ENCODE results near the gene TARS3. TPM values are rescaled to one million over a fixed set of nuclear protein-coding genes. Genes with fewer than 3 reads are reported as not detected.

TARS3 gene
- total RNA-seq, 2 experiments from 2014 or later = 6.7 to 7.1 TPM

- Mint-ChIP-seq H3K27me3 (no peaks in the 10 kb centered on the region), H3K4me3 (peak overlapping the region; percentile 77), H3K27ac (peak overlapping the region; percentile 76), H3K36me3 (peaks cover 27% of the 10 kb centered on the region), H3K4me1 (peaks cover 13% of the 10 kb centered on the region), H3K9me3 (peaks cover 3% of the 10 kb centered on the region)
- peak; percentile 68 for DNase-seq
Observed at GRCh38 chr15:101723171-101723873, 951 bp downstream of the TARS3 start.

GRCh38 chr15:101718896-101719295 lies 5.4 kb downstream of the TARS3 start:
- H3K27me3 Mint-ChIP-seq = no peaks in the 10 kb centered on the region
- no peak overlapping the region for H3K27ac Mint-ChIP-seq
- DNase-seq = no peak
- peaks cover 35% of the 10 kb centered on the region for H3K36me3 Mint-ChIP-seq
- peaks cover 16% of the 10 kb centered on the region for H3K4me1 Mint-ChIP-seq
- H3K4me3 Mint-ChIP-seq = no peak overlapping the region
- H3K9me3 Mint-ChIP-seq = peaks cover 3% of the 10 kb centered on the region

- H3K27ac Mint-ChIP-seq = no peak overlapping the region
- no peaks in the 10 kb centered on the region for H3K27me3 Mint-ChIP-seq
- H3K4me1 Mint-ChIP-seq = peaks cover 3% of the 10 kb centered on the region
- H3K36me3 Mint-ChIP-seq = peaks cover 24% of the 10 kb centered on the region
- no peak for DNase-seq
- H3K4me3 Mint-ChIP-seq = no peak overlapping the region
- H3K9me3 Mint-ChIP-seq = no peaks in the 10 kb centered on the region
Observed at GRCh38 chr15:101712078-101712477, 12.2 kb downstream of the TARS3 start.

GRCh38 chr15:101710806-101711205 lies 13.5 kb downstream of the TARS3 start:
- DNase-seq = no peak
- Mint-ChIP-seq H3K27ac (no peak overlapping the region), H3K4me1 (peaks cover 3% of the 10 kb centered on the region), H3K27me3 (no peaks in the 10 kb centered on the region), H3K36me3 (peaks cover 22% of the 10 kb centered on the region), H3K4me3 (no peak overlapping the region), H3K9me3 (no peaks in the 10 kb centered on the region)

- Mint-ChIP-seq H3K27me3 (no peaks in the 10 kb centered on the region), H3K27ac (no peak overlapping the region), H3K36me3 (peaks cover 21% of the 10 kb centered on the region), H3K4me3 (no peak overlapping the region), H3K4me1 (peaks cover 3% of the 10 kb centered on the region), H3K9me3 (no peaks in the 10 kb centered on the region)
- DNase-seq = no peak
Observed at GRCh38 chr15:101709466-101709865, 14.8 kb downstream of the TARS3 start.

GRCh38 chr15:101707983-101708382 lies 16.3 kb downstream of the TARS3 start:
- Mint-ChIP-seq H3K9me3 (no peaks in the 10 kb centered on the region), H3K27ac (no peak overlapping the region), H3K4me1 (no peaks in the 10 kb centered on the region), H3K4me3 (no peak overlapping the region), H3K27me3 (no peaks in the 10 kb centered on the region), H3K36me3 (peaks cover 16% of the 10 kb centered on the region)
- DNase-seq = no peak

- Mint-ChIP-seq H3K27me3 (no peaks in the 10 kb centered on the region), H3K4me3 (no peak overlapping the region), H3K9me3 (no peaks in the 10 kb centered on the region), H3K4me1 (peaks cover 9% of the 10 kb centered on the region), H3K36me3 (peaks cover 19% of the 10 kb centered on the region), H3K27ac (no peak overlapping the region)
- no peak for DNase-seq
Observed at GRCh38 chr15:101702077-101702476, 22.2 kb downstream of the TARS3 start.

- Mint-ChIP-seq H3K27me3 (no peaks in the 10 kb centered on the region), H3K4me1 (peaks cover 31% of the 10 kb centered on the region), H3K27ac (no peak overlapping the region), H3K9me3 (no peaks in the 10 kb centered on the region), H3K4me3 (no peak overlapping the region), H3K36me3 (peaks cover 42% of the 10 kb centered on the region)
- no peak for DNase-seq
Observed at GRCh38 chr15:101698314-101698713, 26.0 kb downstream of the TARS3 start.

GRCh38 chr15:101697488-101697887 lies 26.8 kb downstream of the TARS3 start:
- Mint-ChIP-seq H3K27ac (no peak overlapping the region), H3K4me3 (no peak overlapping the region), H3K36me3 (peaks cover 51% of the 10 kb centered on the region), H3K27me3 (no peaks in the 10 kb centered on the region), H3K4me1 (peaks cover 39% of the 10 kb centered on the region), H3K9me3 (no peaks in the 10 kb centered on the region)
- no peak for DNase-seq

- no peak for DNase-seq
- peaks cover 39% of the 10 kb centered on the region for H3K4me1 Mint-ChIP-seq
- no peaks in the 10 kb centered on the region for H3K27me3 Mint-ChIP-seq
- H3K36me3 Mint-ChIP-seq = peaks cover 51% of the 10 kb centered on the region
- H3K27ac Mint-ChIP-seq = no peak overlapping the region
- no peaks in the 10 kb centered on the region for H3K9me3 Mint-ChIP-seq
- no peak overlapping the region for H3K4me3 Mint-ChIP-seq
Observed at GRCh38 chr15:101696829-101697228, 27.4 kb downstream of the TARS3 start.

GRCh38 chr15:101694261-101694660 lies 30.0 kb downstream of the TARS3 start:
- H3K27ac Mint-ChIP-seq = no peak overlapping the region
- no peak overlapping the region for H3K4me3 Mint-ChIP-seq
- peaks cover 48% of the 10 kb centered on the region for H3K4me1 Mint-ChIP-seq
- H3K36me3 Mint-ChIP-seq = peaks cover 49% of the 10 kb centered on the region
- H3K9me3 Mint-ChIP-seq = no peaks in the 10 kb centered on the region
- DNase-seq = no peak
- no peaks in the 10 kb centered on the region for H3K27me3 Mint-ChIP-seq

- H3K9me3 Mint-ChIP-seq = no peaks in the 10 kb centered on the region
- peaks cover 44% of the 10 kb centered on the region for H3K36me3 Mint-ChIP-seq
- peak; percentile 14 for DNase-seq
Observed at GRCh38 chr15:101692801-101693598, 31.3 kb downstream of the TARS3 start.

GRCh38 chr15:101689901-101690300 lies 34.4 kb downstream of the TARS3 start:
- H3K9me3 Mint-ChIP-seq = no peaks in the 10 kb centered on the region
- peak; percentile 26 for DNase-seq
- H3K4me3 Mint-ChIP-seq = no peak overlapping the region
- no peak overlapping the region for H3K27ac Mint-ChIP-seq
- no peaks in the 10 kb centered on the region for H3K27me3 Mint-ChIP-seq
- peaks cover 26% of the 10 kb centered on the region for H3K36me3 Mint-ChIP-seq
- H3K4me1 Mint-ChIP-seq = peaks cover 27% of the 10 kb centered on the region

More at GRCh38 chr15:101692801-101693598, 31.3 kb downstream of the TARS3 start:
- H3K4me1 Mint-ChIP-seq = peaks cover 47% of the 10 kb centered on the region
- H3K27me3 Mint-ChIP-seq = no peaks in the 10 kb centered on the region
- H3K4me3 Mint-ChIP-seq = no peak overlapping the region
- H3K27ac Mint-ChIP-seq = peak overlapping the region; percentile 67

- H3K27me3 Mint-ChIP-seq = no peaks in the 10 kb centered on the region
- H3K4me1 Mint-ChIP-seq = peaks cover 9% of the 10 kb centered on the region
- H3K9me3 Mint-ChIP-seq = no peaks in the 10 kb centered on the region
- no peak overlapping the region for H3K4me3 Mint-ChIP-seq
- peaks cover 4% of the 10 kb centered on the region for H3K36me3 Mint-ChIP-seq
- no peak for DNase-seq
- H3K27ac Mint-ChIP-seq = no peak overlapping the region
Observed at GRCh38 chr15:101686718-101687117, 37.6 kb downstream of the TARS3 start.

GRCh38 chr15:101684877-101685276 lies 39.4 kb downstream of the TARS3 start:
- peaks cover 6% of the 10 kb centered on the region for H3K4me1 Mint-ChIP-seq
- no peak overlapping the region for H3K27ac Mint-ChIP-seq
- DNase-seq = no peak
- H3K27me3 Mint-ChIP-seq = no peaks in the 10 kb centered on the region
- H3K36me3 Mint-ChIP-seq = peaks cover 2% of the 10 kb centered on the region
- no peak overlapping the region for H3K4me3 Mint-ChIP-seq
- no peaks in the 10 kb centered on the region for H3K9me3 Mint-ChIP-seq
